Activated T-helper 17 cell treated with anti-CD3 and anti-CD28 coated beads, Interleukin-2, amount 50 U/mL, for 72 hours (primary cell): ENCODE data around the gene FAP. TPM values are rescaled to one million over a fixed set of nuclear protein-coding genes. Genes with fewer than 3 reads are reported as not detected.

Experiments used
- ATAC-seq: fragments of 150-1000 bp; cut with Tn5 transposase; replicated peaks from 2 replicates; pipeline ENCODE4 v1.10.0; 2021; ENCODE audit warnings: mild to moderate bottlenecking, moderate library complexity
- H3K27ac Mint-ChIP-seq: one replicate; pipeline ENCODE4 v1.8.0; 2022; ENCODE audit warnings: mixed read lengths
- H3K27me3 Mint-ChIP-seq: one replicate; pipeline ENCODE4 v1.8.0; 2022; ENCODE audit warnings: mixed read lengths
- H3K36me3 Mint-ChIP-seq: one replicate; pipeline ENCODE4 v1.8.0; 2022; ENCODE audit warnings: low read depth, mild to moderate bottlenecking, mixed read lengths
- H3K4me1 Mint-ChIP-seq: one replicate; pipeline ENCODE4 v1.8.0; 2022; ENCODE audit warnings: mixed read lengths
- H3K4me3 Mint-ChIP-seq: one replicate; pipeline ENCODE4 v1.8.0; 2022; ENCODE audit warnings: mild to moderate bottlenecking, mixed read lengths
- H3K9me3 Mint-ChIP-seq: one replicate; pipeline ENCODE4 v1.8.0; 2022; ENCODE audit warnings: mixed read lengths
- total RNA-seq, 2 donors: library from RNA; stranded (reverse); gene quantifications; one replicate each; pipeline ENCODE4 v1.2.3, GENCODE V29; 2022

Gene FAP, protein sequence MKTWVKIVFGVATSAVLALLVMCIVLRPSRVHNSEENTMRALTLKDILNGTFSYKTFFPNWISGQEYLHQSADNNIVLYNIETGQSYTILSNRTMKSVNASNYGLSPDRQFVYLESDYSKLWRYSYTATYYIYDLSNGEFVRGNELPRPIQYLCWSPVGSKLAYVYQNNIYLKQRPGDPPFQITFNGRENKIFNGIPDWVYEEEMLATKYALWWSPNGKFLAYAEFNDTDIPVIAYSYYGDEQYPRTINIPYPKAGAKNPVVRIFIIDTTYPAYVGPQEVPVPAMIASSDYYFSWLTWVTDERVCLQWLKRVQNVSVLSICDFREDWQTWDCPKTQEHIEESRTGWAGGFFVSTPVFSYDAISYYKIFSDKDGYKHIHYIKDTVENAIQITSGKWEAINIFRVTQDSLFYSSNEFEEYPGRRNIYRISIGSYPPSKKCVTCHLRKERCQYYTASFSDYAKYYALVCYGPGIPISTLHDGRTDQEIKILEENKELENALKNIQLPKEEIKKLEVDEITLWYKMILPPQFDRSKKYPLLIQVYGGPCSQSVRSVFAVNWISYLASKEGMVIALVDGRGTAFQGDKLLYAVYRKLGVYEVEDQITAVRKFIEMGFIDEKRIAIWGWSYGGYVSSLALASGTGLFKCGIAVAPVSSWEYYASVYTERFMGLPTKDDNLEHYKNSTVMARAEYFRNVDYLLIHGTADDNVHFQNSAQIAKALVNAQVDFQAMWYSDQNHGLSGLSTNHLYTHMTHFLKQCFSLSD
- not detected for total RNA-seq

- no peak for ATAC-seq
- no peaks in the 10 kb centered on the region for H3K9me3 Mint-ChIP-seq
- H3K27ac Mint-ChIP-seq: no peak within 1 kb of the TSS
- peaks cover 25% of the 10 kb centered on the region for H3K27me3 Mint-ChIP-seq
- no peak within 1 kb of the TSS for H3K4me3 Mint-ChIP-seq
- H3K36me3 Mint-ChIP-seq: no peaks in the 10 kb centered on the region
- H3K4me1 Mint-ChIP-seq: no peaks in the 10 kb centered on the region
Observed at GRCh38 chr2:162243294-162243693, at the start of gene FAP. Gene FAP, minus strand, starts transcription at chr2:162243445. Its CDS starts 118 bp downstream, at chr2:162243327.

GRCh38 chr2:162291748-162292147 lies 48.5 kb upstream of the FAP start:
- Mint-ChIP-seq H3K4me3 (no peak overlapping the region), H3K4me1 (no peaks in the 10 kb centered on the region), H3K27ac (no peak overlapping the region), H3K9me3 (no peaks in the 10 kb centered on the region), H3K27me3 (no peaks in the 10 kb centered on the region), H3K36me3 (peaks cover 56% of the 10 kb centered on the region)
- ATAC-seq: no peak

GRCh38 chr2:162282765-162283425 lies 39.6 kb upstream of the FAP start:
- no peak overlapping the region for H3K4me3 Mint-ChIP-seq
- H3K9me3 Mint-ChIP-seq: no peaks in the 10 kb centered on the region
- peak overlapping the region; percentile 36 for H3K27ac Mint-ChIP-seq
- H3K4me1 Mint-ChIP-seq: no peaks in the 10 kb centered on the region
- H3K27me3 Mint-ChIP-seq: no peaks in the 10 kb centered on the region
- H3K36me3 Mint-ChIP-seq: peaks cover 96% of the 10 kb centered on the region
- ATAC-seq: no peak

DNA sequence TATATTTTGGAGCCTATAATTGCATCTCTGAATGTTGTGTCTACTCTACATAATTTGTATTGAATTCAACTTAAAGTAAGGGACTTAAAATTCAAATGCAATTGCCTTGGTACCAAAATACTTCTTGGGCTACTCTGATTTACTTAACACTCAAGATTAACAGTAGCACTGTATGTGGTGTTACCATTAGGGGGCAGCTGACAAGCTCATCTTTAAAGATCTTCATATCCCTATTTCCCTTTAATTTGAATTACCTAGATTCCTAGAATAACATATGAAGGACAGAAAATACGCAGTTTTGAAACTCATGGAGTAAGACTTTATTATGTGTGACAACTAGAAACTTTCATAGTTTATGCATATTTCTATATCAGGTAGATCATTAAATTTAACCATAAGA lies 37.4 kb upstream of the FAP start:
- H3K4me3 Mint-ChIP-seq: no peak overlapping the region
- H3K9me3 Mint-ChIP-seq: no peaks in the 10 kb centered on the region
- no peaks in the 10 kb centered on the region for H3K27me3 Mint-ChIP-seq
- no peak for ATAC-seq
- peaks cover 98% of the 10 kb centered on the region for H3K36me3 Mint-ChIP-seq
- no peak overlapping the region for H3K27ac Mint-ChIP-seq
- no peaks in the 10 kb centered on the region for H3K4me1 Mint-ChIP-seq

GRCh38 chr2:162277381-162277780 lies 34.1 kb upstream of the FAP start:
- peaks cover 98% of the 10 kb centered on the region for H3K36me3 Mint-ChIP-seq
- no peaks in the 10 kb centered on the region for H3K9me3 Mint-ChIP-seq
- H3K4me3 Mint-ChIP-seq: no peak overlapping the region
- ATAC-seq: no peak
- H3K4me1 Mint-ChIP-seq: no peaks in the 10 kb centered on the region
- no peak overlapping the region for H3K27ac Mint-ChIP-seq
- H3K27me3 Mint-ChIP-seq: no peaks in the 10 kb centered on the region

GRCh38 chr2:162267996-162268395 lies 24.8 kb upstream of the FAP start:
- no peak overlapping the region for H3K27ac Mint-ChIP-seq
- no peaks in the 10 kb centered on the region for H3K27me3 Mint-ChIP-seq
- H3K36me3 Mint-ChIP-seq: peaks cover 76% of the 10 kb centered on the region
- no peaks in the 10 kb centered on the region for H3K9me3 Mint-ChIP-seq
- H3K4me3 Mint-ChIP-seq: no peak overlapping the region
- no peak for ATAC-seq
- no peaks in the 10 kb centered on the region for H3K4me1 Mint-ChIP-seq

DNA sequence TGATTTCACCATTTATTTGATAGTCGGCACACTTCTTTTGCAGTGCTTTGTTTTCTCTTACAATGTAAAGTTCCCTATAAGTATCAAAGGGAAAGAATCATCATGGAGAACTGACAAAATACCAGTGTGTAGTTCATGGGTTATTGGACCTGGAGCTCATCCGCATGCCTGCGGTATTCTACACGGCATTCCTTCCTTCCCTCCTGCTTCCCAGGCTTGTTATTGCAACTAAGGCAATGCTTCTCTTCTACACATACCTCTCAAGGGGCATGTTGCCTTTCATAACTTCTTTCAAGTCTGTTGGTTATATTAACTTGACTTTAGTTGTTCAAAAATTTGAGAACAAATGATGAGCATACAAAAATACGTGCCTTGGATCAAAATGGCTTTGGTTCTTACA lies 24.3 kb upstream of the FAP start:
- Mint-ChIP-seq H3K27ac (no peak overlapping the region), H3K4me3 (no peak overlapping the region), H3K4me1 (no peaks in the 10 kb centered on the region), H3K27me3 (no peaks in the 10 kb centered on the region), H3K9me3 (no peaks in the 10 kb centered on the region), H3K36me3 (peaks cover 71% of the 10 kb centered on the region)
- ATAC-seq: no peak

GRCh38 chr2:162266460-162266760 lies 23.2 kb upstream of the FAP start:
- H3K27me3 Mint-ChIP-seq: no peaks in the 10 kb centered on the region
- ATAC-seq: no peak
- no peaks in the 10 kb centered on the region for H3K9me3 Mint-ChIP-seq
- no peak overlapping the region for H3K27ac Mint-ChIP-seq
- H3K36me3 Mint-ChIP-seq: peaks cover 60% of the 10 kb centered on the region
- H3K4me1 Mint-ChIP-seq: peaks cover 4% of the 10 kb centered on the region
- no peak overlapping the region for H3K4me3 Mint-ChIP-seq

- ATAC-seq: no peak
- peaks cover 54% of the 10 kb centered on the region for H3K36me3 Mint-ChIP-seq
- peaks cover 8% of the 10 kb centered on the region for H3K4me1 Mint-ChIP-seq
- H3K9me3 Mint-ChIP-seq: no peaks in the 10 kb centered on the region
- H3K4me3 Mint-ChIP-seq: no peak overlapping the region
- no peaks in the 10 kb centered on the region for H3K27me3 Mint-ChIP-seq
- H3K27ac Mint-ChIP-seq: no peak overlapping the region
Observed at GRCh38 chr2:162265666-162266459, 22.6 kb upstream of the FAP start.

GRCh38 chr2:162261032-162261945 lies 18.0 kb upstream of the FAP start:
- Mint-ChIP-seq H3K27me3 (no peaks in the 10 kb centered on the region), H3K27ac (no peak overlapping the region), H3K4me1 (peaks cover 8% of the 10 kb centered on the region), H3K9me3 (no peaks in the 10 kb centered on the region), H3K4me3 (no peak overlapping the region), H3K36me3 (peaks cover 9% of the 10 kb centered on the region)
- peak; percentile 59 for ATAC-seq

- no peaks in the 10 kb centered on the region for H3K27me3 Mint-ChIP-seq
- H3K9me3 Mint-ChIP-seq: no peaks in the 10 kb centered on the region
- no peak for ATAC-seq
- H3K4me3 Mint-ChIP-seq: no peak overlapping the region
- H3K27ac Mint-ChIP-seq: no peak overlapping the region
- H3K36me3 Mint-ChIP-seq: no peaks in the 10 kb centered on the region
- peaks cover 8% of the 10 kb centered on the region for H3K4me1 Mint-ChIP-seq
Observed at GRCh38 chr2:162258686-162259085, 15.4 kb upstream of the FAP start.

DNA sequence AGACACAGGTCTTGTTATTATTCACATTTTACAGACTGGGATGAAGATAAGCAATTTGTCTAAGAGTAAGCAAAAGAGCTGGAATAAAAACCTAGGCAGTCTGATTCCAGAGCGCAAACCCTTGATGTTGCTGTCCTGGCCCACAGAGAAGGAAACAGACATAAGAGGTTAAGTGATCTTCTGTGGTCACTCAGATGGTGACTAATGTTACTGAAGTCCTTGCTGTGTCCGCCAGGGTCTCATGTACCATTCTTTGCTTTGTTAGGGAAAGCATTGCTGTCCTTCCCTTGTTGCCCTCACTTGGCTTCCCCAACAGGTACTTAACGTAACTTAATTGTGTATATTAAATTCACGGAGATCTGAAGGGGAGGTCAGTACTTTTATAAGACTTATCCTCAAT lies 14.9 kb upstream of the FAP start:
- ATAC-seq: no peak
- no peaks in the 10 kb centered on the region for H3K27me3 Mint-ChIP-seq
- no peak overlapping the region for H3K27ac Mint-ChIP-seq
- no peaks in the 10 kb centered on the region for H3K9me3 Mint-ChIP-seq
- no peaks in the 10 kb centered on the region for H3K36me3 Mint-ChIP-seq
- peaks cover 8% of the 10 kb centered on the region for H3K4me1 Mint-ChIP-seq
- H3K4me3 Mint-ChIP-seq: no peak overlapping the region

DNA sequence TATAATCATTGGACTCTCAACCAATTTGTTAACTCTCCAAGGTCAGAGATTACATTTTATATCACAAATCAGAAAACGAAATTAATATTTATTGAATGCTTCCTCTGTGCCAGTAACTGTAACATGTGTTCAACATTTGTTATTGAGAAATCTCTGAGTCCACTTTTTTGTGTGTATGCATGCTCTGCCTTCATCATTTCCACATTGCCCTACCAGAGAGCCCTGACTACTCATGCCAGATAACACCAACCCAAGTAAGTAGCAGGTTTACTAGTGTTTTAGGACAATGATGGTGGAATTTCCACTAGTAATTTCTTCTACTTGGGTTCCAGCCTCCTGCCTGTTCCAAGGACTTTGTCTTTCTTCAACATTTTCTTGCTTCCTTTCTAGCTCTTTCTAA lies 14.2 kb upstream of the FAP start:
- Mint-ChIP-seq H3K36me3 (no peaks in the 10 kb centered on the region), H3K27ac (no peak overlapping the region), H3K27me3 (no peaks in the 10 kb centered on the region), H3K4me1 (peaks cover 8% of the 10 kb centered on the region), H3K9me3 (no peaks in the 10 kb centered on the region), H3K4me3 (no peak overlapping the region)
- ATAC-seq: no peak
